M059J (cell line): Measurements from ENCODE around the gene MAGEA9B. TPM values are rescaled to one million over a fixed set of nuclear protein-coding genes. Genes with fewer than 3 reads are reported as not detected.
"Not testable (repeated sequence)": the region's sequence is repeated elsewhere in the genome, so short reads cannot be mapped to it uniquely, and the experiment has no call there.

Experiments
- DNase-seq: peaks from one replicate; pipeline ENCODE4 v3.0.0-alpha.2; 2012; ENCODE audit warnings: low read depth
- total RNA-seq: library from RNA; depleted of rRNA; stranded (reverse); fragments of >200 nt; shearing (Covaris generic); gene quantifications from 2 replicates; pipeline ENCODE4 v1.2.3, GENCODE V29; 2014; rRNA removed

MAGEA9B gene
- total RNA-seq, 1 experiment from 2014 or later: 0.37 TPM

- DNase-seq: not testable (repeated sequence)
Observed at GRCh38 chrX:149534926-149535602, 52.2 kb downstream of the MAGEA9B start.

GRCh38 chrX:149533999-149534398 is 53.3 kb downstream of the MAGEA9B start:
- not testable (repeated sequence) for DNase-seq

GRCh38 chrX:149532868-149533267 is 54.4 kb downstream of the MAGEA9B start:
- not testable (repeated sequence) for DNase-seq

Other genes with a start within 250 kb of the MAGEA9B start
- 59.8 and 92.5 TPM in 2 replicates for gene IDS, start 82.2 kb downstream of the MAGEA9B start, total RNA-seq
- 29.6 and 46.1 TPM in 2 replicates for gene EOLA1, start 46.4 kb downstream of the MAGEA9B start, total RNA-seq
- not detected in 2 replicates for gene HSFX3, start 37.5 kb downstream of the MAGEA9B start, total RNA-seq
- gene HSFX2, start 7.9 kb upstream of the MAGEA9B start, total RNA-seq: 0.79 TPM in 1 of 2 replicates, not detected in the other
- 32.7 and 38.4 TPM in 2 replicates for gene TMEM185A, start 44.3 kb upstream of the MAGEA9B start, total RNA-seq
- 0.07 and 0.42 TPM in 2 replicates for gene MAGEA11, start 124.6 kb upstream of the MAGEA9B start, total RNA-seq
- gene HSFX1, start 186.6 kb upstream of the MAGEA9B start, total RNA-seq: 0.42 and 0.59 TPM in 2 replicates
- not detected in 2 replicates for gene MAGEA9, start 194.5 kb upstream of the MAGEA9B start, total RNA-seq